ENCODE data around the gene CASTOR1. TPM values are rescaled to one million over a fixed set of nuclear protein-coding genes. Genes with fewer than 3 reads are reported as not detected.

CASTOR1 gene
- total RNA-seq, 2 donors from 2014 or later: 27.2 to 33.2 TPM

DNA sequence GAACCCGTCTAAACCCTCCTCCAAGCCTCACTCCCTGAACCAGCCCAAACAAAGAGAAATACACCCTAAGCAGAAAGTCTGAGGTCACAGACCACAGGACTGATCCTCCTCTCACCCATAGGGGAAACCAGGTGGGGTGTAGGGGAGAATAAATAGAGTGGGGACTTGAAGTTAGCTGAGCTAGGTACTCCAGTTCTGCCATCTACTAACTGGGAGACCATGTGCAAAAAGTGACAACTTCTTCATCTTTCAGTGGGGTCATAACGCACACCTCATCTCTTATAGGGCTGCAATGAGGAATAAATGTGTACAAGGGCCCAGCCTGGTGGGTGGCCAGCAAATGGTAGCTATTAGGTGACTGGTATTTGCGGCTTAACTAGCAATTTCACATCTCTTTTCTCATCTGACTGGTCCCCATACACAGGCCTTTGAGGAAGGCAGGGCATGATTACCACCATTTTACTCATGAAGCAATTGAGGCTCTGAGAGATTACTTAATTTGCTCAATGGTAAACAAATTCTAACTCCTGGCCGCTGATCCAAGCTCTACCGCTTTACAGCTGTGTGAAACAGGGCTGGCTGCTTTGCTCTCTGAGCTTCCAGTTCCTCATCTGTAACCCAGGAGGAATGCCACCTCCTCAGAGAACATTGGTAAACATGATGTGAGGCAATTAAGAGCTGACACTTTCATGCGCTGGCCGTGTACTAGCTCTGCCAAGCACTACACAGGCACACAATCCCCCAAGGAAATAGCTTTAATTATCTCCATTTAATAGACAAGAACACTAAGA, 20.8 kb upstream of the CASTOR1 start:
- Histone ChIP-seq H3K4me3 (no peak overlapping the region), H3K9me3 (no peaks in the 10 kb centered on the region), H3K27ac (peak overlapping the region; percentile 76 to 91), H3K36me3 (no peaks in the 10 kb centered on the region), H3K27me3 (replicated peaks; ENCODE audit: insufficient read depth) (no peaks in the 10 kb centered on the region), H3K4me1 (replicated peaks) (peaks cover 65% of the 10 kb centered on the region)
- peak; percentile 72 for DNase-seq (ENCODE audit: low spot score)
- WGBS: 44% methylated on average over 7 of the region's 7 CpGs
- intact Hi-C loops (cut with DNase I): loop anchor here (2.0 kb wide), 1 partner anchor 19 kb away; no protein-coding TSS in a partner anchor
- no peak for TF ChIP-seq POLR2A (IDR thresholded peaks at IDR 0.05)
- peak; percentile 83 for TF ChIP-seq POLR2AphosphoS5 (IDR thresholded peaks at IDR 0.05)

DNA sequence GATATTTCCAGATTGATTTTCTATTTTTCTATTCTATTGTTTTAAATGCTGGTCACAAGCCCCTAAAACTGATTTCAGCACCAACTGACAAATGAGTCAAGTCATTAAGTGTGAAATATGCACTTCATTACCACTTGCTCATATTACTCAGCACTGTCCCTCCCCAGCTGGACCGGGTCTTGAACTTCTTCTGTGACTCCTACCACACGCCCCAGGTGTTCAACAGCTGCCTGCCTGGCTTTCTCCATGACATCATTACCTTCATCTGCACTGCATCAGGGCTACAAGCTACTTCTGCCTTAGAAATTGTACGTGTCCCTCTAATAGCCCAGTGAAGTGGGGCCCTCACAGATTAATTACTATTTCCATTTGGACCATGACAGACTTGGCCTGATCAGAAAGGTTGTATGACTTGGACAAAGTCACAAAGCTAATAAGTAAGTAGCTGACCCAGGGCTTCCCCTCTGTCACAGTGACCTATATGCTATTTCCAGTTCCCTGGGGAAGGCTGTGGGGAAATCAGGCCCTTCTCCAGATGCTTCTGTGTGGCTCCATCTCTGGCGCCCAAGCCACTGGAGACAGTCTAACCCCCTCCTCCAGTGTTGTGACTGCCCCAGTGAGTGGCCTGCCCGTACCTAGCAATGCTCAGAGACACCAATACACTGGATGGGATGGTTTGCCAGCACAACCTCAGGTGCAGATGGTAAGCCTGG, 19.4 kb upstream of the CASTOR1 start:
- H3K4me3 ChIP-seq: no peak overlapping the region
- H3K27ac ChIP-seq: peak overlapping the region; percentile 91
- H3K36me3 ChIP-seq: no peaks in the 10 kb centered on the region
- TF ChIP-seq POLR2AphosphoS5 (IDR thresholded peaks at IDR 0.05) (no peak), POLR2A (IDR thresholded peaks at IDR 0.05) (no peak)
- TF ChIP-seq, protein P1, sequence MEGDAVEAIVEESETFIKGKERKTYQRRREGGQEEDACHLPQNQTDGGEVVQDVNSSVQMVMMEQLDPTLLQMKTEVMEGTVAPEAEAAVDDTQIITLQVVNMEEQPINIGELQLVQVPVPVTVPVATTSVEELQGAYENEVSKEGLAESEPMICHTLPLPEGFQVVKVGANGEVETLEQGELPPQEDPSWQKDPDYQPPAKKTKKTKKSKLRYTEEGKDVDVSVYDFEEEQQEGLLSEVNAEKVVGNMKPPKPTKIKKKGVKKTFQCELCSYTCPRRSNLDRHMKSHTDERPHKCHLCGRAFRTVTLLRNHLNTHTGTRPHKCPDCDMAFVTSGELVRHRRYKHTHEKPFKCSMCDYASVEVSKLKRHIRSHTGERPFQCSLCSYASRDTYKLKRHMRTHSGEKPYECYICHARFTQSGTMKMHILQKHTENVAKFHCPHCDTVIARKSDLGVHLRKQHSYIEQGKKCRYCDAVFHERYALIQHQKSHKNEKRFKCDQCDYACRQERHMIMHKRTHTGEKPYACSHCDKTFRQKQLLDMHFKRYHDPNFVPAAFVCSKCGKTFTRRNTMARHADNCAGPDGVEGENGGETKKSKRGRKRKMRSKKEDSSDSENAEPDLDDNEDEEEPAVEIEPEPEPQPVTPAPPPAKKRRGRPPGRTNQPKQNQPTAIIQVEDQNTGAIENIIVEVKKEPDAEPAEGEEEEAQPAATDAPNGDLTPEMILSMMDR (IDR thresholded peaks at IDR 0.05): no peak
- no peaks in the 10 kb centered on the region for H3K27me3 ChIP-seq (replicated peaks; ENCODE audit: insufficient read depth)
- H3K4me1 ChIP-seq (replicated peaks): peaks cover 79% of the 10 kb centered on the region
- DNase-seq (ENCODE audit: low spot score): no peak
- 65% methylated on average over 5 of the region's 5 CpGs for WGBS
- no peaks in the 10 kb centered on the region for H3K9me3 ChIP-seq
- intact Hi-C loops (cut with DNase I): no loop called here

DNA sequence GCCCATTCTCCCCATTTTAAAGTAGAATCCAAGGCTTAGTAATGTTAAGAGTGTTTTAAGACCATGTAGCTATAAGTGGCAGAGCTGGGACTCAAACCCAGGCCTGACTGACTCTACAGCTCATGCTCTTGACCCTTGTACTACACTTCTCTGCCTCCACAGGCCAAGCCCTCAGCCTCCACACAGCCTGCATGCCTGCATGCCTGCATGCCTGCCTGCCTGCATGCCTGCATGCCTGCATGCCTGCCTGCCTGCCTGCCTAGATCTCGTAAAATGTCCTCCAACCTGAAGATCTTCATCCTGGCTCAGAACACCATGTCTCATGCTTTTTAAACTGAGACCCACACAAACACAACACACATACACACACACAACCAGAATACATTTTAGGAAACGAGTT, 18.8 kb upstream of the CASTOR1 start:
- H3K36me3 ChIP-seq: no peaks in the 10 kb centered on the region
- H3K27me3 ChIP-seq (replicated peaks; ENCODE audit: insufficient read depth): no peaks in the 10 kb centered on the region
- H3K4me3 ChIP-seq: no peak overlapping the region
- 23% methylated on average over 2 of the region's 2 CpGs for WGBS
- TF ChIP-seq, protein P1 (IDR thresholded peaks at IDR 0.05): no peak
- TF ChIP-seq POLR2AphosphoS5 (IDR thresholded peaks at IDR 0.05): no peak
- TF ChIP-seq POLR2A (IDR thresholded peaks at IDR 0.05): no peak
- intact Hi-C loops (cut with DNase I): no loop called here
- peaks cover 85% of the 10 kb centered on the region for H3K4me1 ChIP-seq (replicated peaks)
- H3K27ac ChIP-seq: peak overlapping the region; percentile 91
- DNase-seq (ENCODE audit: low spot score): no peak
- no peaks in the 10 kb centered on the region for H3K9me3 ChIP-seq

DNA sequence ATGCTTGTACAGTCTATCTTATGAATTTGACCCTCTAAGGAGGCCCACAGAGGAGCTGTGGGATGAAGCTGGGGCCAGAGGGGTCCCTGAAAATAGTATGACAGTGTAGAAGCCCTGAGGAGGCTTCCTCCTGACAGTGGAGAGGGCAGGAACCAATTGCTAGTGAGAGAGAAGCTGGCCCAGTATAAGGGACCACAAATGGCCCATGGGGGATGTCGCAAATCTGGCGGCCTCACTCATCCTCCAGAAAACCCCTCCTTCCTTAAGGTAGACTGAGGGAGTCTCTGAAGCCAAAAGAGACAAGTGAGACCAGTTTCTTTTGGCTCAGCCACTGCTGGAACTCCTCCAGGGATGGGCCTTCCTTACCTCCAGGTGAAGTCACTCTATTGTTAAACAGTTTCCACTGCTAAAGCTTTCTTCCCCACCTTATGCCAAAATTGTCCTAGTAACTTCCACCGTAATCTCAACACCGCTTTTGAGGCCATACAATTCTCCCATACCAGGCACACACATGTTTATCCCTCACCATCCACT, 17.8 kb upstream of the CASTOR1 start:
- H3K36me3 ChIP-seq: no peaks in the 10 kb centered on the region
- WGBS: 43% methylated on average over 4 of the region's 4 CpGs
- peaks cover 94% of the 10 kb centered on the region for H3K4me1 ChIP-seq (replicated peaks)
- peak; percentile 73 for DNase-seq (ENCODE audit: low spot score)
- no peak overlapping the region for H3K4me3 ChIP-seq
- peak overlapping the region; percentile 91 for H3K27ac ChIP-seq
- H3K9me3 ChIP-seq: no peaks in the 10 kb centered on the region
- TF ChIP-seq POLR2A (IDR thresholded peaks at IDR 0.05) (no peak), POLR2AphosphoS5 (IDR thresholded peaks at IDR 0.05) (peak; percentile 54)
- TF ChIP-seq, protein P1 (IDR thresholded peaks at IDR 0.05): no peak
- intact Hi-C loops (cut with DNase I): no loop called here
- H3K27me3 ChIP-seq (replicated peaks; ENCODE audit: insufficient read depth): no peaks in the 10 kb centered on the region

DNA sequence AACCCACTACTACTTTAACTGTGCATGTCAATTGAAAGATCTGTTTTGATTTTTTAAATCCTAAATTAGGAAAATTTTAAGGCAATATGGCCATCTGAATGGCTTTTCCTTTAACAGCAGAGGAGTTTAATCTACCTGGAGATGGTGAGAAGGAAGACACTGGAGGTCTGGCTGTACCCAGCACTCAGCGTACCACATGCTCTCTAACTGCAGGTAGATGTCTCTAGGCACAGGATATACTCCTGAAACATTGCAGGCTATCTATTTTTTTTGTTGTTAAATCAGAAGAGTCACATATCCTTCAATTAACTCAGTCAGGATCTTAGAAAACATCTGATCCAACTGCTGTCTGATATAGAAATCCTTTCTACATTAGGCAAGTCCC, 17.3 kb upstream of the CASTOR1 start:
- 76% methylated on average over 1 of the region's 1 CpG for WGBS
- intact Hi-C loops (cut with DNase I): no loop called here
- Histone ChIP-seq H3K9me3 (no peaks in the 10 kb centered on the region), H3K4me1 (replicated peaks) (peaks cover 95% of the 10 kb centered on the region), H3K27me3 (replicated peaks; ENCODE audit: insufficient read depth) (no peaks in the 10 kb centered on the region), H3K27ac (peak overlapping the region; percentile 91), H3K4me3 (no peak overlapping the region), H3K36me3 (no peaks in the 10 kb centered on the region)
- TF ChIP-seq, protein P1 (IDR thresholded peaks at IDR 0.05): no peak
- TF ChIP-seq POLR2A (IDR thresholded peaks at IDR 0.05) (no peak), POLR2AphosphoS5 (IDR thresholded peaks at IDR 0.05) (no peak)
- DNase-seq (ENCODE audit: low spot score): no peak
